B cell (primary cell): ENCODE results near the gene STK33.

Source experiments
- CTCF ChIP-seq: fragments of 200-600 bp; IDR thresholded peaks from one replicate; pipeline ENCODE4 v1.8.0; 2022; ENCODE audit warnings: antibody characterized with exemption, mild to moderate bottlenecking
- EZH2 ChIP-seq: IDR thresholded peaks from 2 replicates; pipeline ENCODE4 v1.6.1; 2012; ENCODE audit warnings: borderline replicate concordance, low read depth, mild to moderate bottlenecking, moderate library complexity, low read length; ENCODE audit not compliant: insufficient read depth, poor library complexity, severe bottlenecking

GRCh38 chr11:8584082-8584481, 9.9 kb downstream of the STK33 start:
- TF ChIP-seq CTCF (no peak), EZH2 (no peak)
